GM23338 (cell line): ENCODE results near the gene ZBTB24. TPM values are rescaled to one million over a fixed set of nuclear protein-coding genes. Genes with fewer than 3 reads are reported as not detected.

Experiments used
- CTCF ChIP-seq, 2 experiments: fragments of 200-600 bp in 1 of 2; sonication (generic) in 1 of 2; conservative IDR thresholded peaks; 2 replicates each; pipeline versions ENCODE4 v1.5.1 to v1.6.1; 2016 to 2017; ENCODE audit warnings: antibody characterized with exemption in 2 of 2, low read depth in 2 of 2, mild to moderate bottlenecking in 2 of 2, moderate library complexity in 1 of 2
- ETS1 ChIP-seq: IDR thresholded peaks from 2 replicates; pipeline ENCODE4 v1.6.1; 2016; ENCODE audit warnings: antibody characterized with exemption
- EZH2 ChIP-seq: fragments of 200-600 bp; sonication (generic); IDR thresholded peaks from one replicate; pipeline ENCODE4 v1.8.0; 2017; ENCODE audit warnings: antibody characterized with exemption, mild to moderate bottlenecking, low read depth; ENCODE audit not compliant: unreplicated experiment
- EZH2phosphoT487 ChIP-seq: fragments of 200-600 bp; sonication (generic); IDR thresholded peaks from one replicate; pipeline ENCODE4 v1.8.1; 2018; ENCODE audit warnings: antibody characterized with exemption; ENCODE audit not compliant: unreplicated experiment
- JUNB ChIP-seq: IDR thresholded peaks from one replicate; pipeline ENCODE4 v1.6.1; 2016; ENCODE audit warnings: antibody characterized with exemption; ENCODE audit not compliant: unreplicated experiment
- NANOG ChIP-seq: IDR thresholded peaks from 2 replicates; pipeline ENCODE4 v1.6.1; 2016; ENCODE audit warnings: antibody characterized with exemption, borderline replicate concordance
- POLR2AphosphoS5 ChIP-seq: IDR thresholded peaks from 2 replicates; pipeline ENCODE4 v1.6.1; 2016; ENCODE audit warnings: antibody characterized with exemption, low read depth
- REST ChIP-seq: IDR thresholded peaks from one replicate; pipeline ENCODE4 v1.6.1; 2018; ENCODE audit warnings: antibody characterized with exemption; ENCODE audit not compliant: unreplicated experiment
- ZNF331 ChIP-seq: fragments of 250-450 bp; sonication (Bioruptor Pico); IDR thresholded peaks from 2 replicates; pipeline ENCODE4 v1.5.0; 2020; ENCODE audit warnings: low read depth, mild to moderate bottlenecking, moderate library complexity
- ZNF462 ChIP-seq: fragments of 250-450 bp; sonication (Bioruptor Pico); IDR thresholded peaks from 2 replicates; pipeline ENCODE4 v1.5.0; 2020; ENCODE audit warnings: mild to moderate bottlenecking, moderate library complexity
- polyA plus RNA-seq: library from polyadenylated mRNA; unstranded; fragments of >200 nt; fragmentation: Nextera tagmentation; extraction: Ambion mirVana; gene quantifications from 2 replicates; pipeline ENCODE4 v1.2.1, GENCODE V29; 2016
- total RNA-seq: library from RNA; depleted of rRNA; stranded (reverse); fragments of >200 nt; shearing (Covaris generic); gene quantifications from 2 replicates; pipeline ENCODE4 v1.2.3, GENCODE V29; 2014

The ZBTB24 gene
- total and polyA plus RNA-seq, 2 experiments from 2014 or later, result 7.9 to 22.0 TPM

- TF ChIP-seq ZNF462 (CRISPR knock-in tag) (no peak), EZH2 (no peak), ETS1 (no peak), NANOG (no peak), EZH2phosphoT487 (no peak), POLR2AphosphoS5 (no peak), JUNB (no peak), CTCF (conservative IDR thresholded peaks at IDR 0.05; ENCODE audit: low read depth in 2 of 2) (no peak), ZNF331 (CRISPR knock-in tag) (no peak), REST (no peak)
Measured at GRCh38 chr6:109512271-109512817, 29.3 kb upstream of the ZBTB24 start (continued).
